Right atrium auricular region (tissue), 2 donors: Measurements from ENCODE around the gene EFCAB7. TPM values are rescaled to one million over a fixed set of nuclear protein-coding genes. Genes with fewer than 3 reads are reported as not detected.
"Not testable (repeated sequence)": the region's sequence is repeated elsewhere in the genome, so short reads cannot be mapped to it uniquely, and the experiment has no call there.

ENCODE experiments used
- DNase-seq: peaks from one replicate; pipeline ENCODE4 v3.0.0-alpha.2; 2019; ENCODE audit warnings: low spot score
- H3K27ac ChIP-seq, 2 donors: fragments of 200-600 bp; sonication (generic); 1 replicate in 1 of 2; 2 replicates in 1 of 2; pipeline ENCODE4 v1.5.1; 2016 to 2019
- H3K27me3 ChIP-seq, 2 donors: fragments of 200-600 bp; sonication (generic); one replicate each; pipeline versions ENCODE4 v1.5.1 to v1.6.0; 2017 to 2019
- H3K36me3 ChIP-seq: fragments of 200-600 bp; sonication (generic); one replicate; pipeline ENCODE4 v1.5.1; 2016
- H3K4me1 ChIP-seq, 2 donors: fragments of 200-600 bp; sonication (generic); one replicate each; pipeline versions ENCODE4 v1.5.1 to v1.6.0; 2017 to 2019
- H3K4me3 ChIP-seq, 2 donors: fragments of 200-600 bp; sonication (generic); 1 replicate in 1 of 2; 2 replicates in 1 of 2; pipeline ENCODE4 v1.5.1; 2017 to 2019; ENCODE audit warnings: mild to moderate bottlenecking in 1 of 2, moderate library complexity in 1 of 2
- H3K9me3 ChIP-seq, 2 donors: fragments of 200-600 bp; sonication (generic); one replicate each; pipeline ENCODE4 v1.5.1; 2019
- total RNA-seq, 2 donors: library from RNA; depleted of rRNA; stranded (reverse); fragments of >200 nt; gene quantifications; one replicate each; pipeline ENCODE4 v1.1.0, GENCODE V29; 2016
- TF ChIP-seq, protein P1 (sequence below), 2 donors: fragments of 200-600 bp; sonication (generic); IDR thresholded peaks; one replicate each; pipeline ENCODE4 v1.5.1; 2019; ENCODE audit warnings: antibody characterized with exemption in 2 of 2

EFCAB7 gene
- total RNA-seq, 2 donors from 2014 or later: 5.6 to 6.7 TPM

DNA sequence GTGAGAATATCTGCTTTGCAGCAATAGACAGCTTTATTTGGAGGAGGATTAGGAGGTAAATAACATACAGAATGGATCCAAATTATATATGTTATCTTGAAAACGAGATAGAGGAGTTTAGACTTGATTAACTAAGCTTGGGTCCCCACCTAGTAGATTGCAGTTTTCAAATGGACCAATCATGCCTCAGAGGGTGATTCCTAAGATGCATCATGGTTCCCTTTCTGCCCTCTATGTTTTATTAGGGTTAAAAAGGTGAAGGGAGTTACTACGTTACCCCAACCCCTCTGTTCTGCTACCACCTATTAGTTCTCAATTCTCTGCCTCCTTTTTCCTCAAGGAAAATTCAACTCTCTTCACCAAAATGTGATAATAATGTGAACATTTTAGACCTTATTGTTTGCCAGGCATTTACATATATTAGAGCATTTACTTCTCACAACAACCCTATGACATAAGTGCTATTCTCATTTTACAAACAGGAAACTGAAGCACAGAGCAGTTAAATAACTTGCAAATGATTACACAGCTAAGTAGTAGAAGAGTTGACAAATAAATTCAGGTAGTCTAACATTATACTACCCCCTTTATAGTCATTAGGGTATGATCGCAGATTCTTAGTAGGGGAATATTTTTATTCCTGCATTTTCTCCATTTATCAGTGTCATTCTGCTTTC, 46.5 kb downstream of the EFCAB7 start:
- Histone ChIP-seq H3K27me3 (no peaks in the 10 kb centered on the region), H3K9me3 (no peaks in the 10 kb centered on the region), H3K36me3 (peaks cover 4% of the 10 kb centered on the region), H3K27ac (no peak overlapping the region), H3K4me3 (no peak overlapping the region), H3K4me1 (no peaks in the 10 kb centered on the region)
- TF ChIP-seq, protein P1, sequence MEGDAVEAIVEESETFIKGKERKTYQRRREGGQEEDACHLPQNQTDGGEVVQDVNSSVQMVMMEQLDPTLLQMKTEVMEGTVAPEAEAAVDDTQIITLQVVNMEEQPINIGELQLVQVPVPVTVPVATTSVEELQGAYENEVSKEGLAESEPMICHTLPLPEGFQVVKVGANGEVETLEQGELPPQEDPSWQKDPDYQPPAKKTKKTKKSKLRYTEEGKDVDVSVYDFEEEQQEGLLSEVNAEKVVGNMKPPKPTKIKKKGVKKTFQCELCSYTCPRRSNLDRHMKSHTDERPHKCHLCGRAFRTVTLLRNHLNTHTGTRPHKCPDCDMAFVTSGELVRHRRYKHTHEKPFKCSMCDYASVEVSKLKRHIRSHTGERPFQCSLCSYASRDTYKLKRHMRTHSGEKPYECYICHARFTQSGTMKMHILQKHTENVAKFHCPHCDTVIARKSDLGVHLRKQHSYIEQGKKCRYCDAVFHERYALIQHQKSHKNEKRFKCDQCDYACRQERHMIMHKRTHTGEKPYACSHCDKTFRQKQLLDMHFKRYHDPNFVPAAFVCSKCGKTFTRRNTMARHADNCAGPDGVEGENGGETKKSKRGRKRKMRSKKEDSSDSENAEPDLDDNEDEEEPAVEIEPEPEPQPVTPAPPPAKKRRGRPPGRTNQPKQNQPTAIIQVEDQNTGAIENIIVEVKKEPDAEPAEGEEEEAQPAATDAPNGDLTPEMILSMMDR (IDR thresholded peaks at IDR 0.05): no peak
- DNase-seq: no peak

DNA sequence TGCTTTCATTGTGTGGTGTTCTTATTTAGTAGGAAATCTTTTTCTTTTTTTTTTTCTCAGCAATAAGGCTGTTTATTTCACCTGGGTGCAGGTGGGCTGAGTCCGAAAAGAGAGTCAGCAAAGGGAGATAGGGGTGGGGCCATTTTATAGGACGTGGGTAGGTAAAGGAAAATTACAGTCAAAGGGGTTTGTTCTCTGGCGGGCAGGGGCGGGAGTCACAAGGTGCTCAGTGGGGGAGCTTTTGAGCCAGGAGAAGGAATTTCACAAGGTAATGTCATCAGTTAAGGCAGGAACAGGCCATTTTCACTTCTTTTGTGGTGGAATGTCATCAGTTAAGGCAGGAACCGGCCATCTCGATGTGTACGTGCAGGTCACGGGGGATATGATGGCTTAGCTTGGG, 49.4 kb downstream of the EFCAB7 start:
- not testable (repeated sequence) for H3K4me3 ChIP-seq, DNase-seq

DNA sequence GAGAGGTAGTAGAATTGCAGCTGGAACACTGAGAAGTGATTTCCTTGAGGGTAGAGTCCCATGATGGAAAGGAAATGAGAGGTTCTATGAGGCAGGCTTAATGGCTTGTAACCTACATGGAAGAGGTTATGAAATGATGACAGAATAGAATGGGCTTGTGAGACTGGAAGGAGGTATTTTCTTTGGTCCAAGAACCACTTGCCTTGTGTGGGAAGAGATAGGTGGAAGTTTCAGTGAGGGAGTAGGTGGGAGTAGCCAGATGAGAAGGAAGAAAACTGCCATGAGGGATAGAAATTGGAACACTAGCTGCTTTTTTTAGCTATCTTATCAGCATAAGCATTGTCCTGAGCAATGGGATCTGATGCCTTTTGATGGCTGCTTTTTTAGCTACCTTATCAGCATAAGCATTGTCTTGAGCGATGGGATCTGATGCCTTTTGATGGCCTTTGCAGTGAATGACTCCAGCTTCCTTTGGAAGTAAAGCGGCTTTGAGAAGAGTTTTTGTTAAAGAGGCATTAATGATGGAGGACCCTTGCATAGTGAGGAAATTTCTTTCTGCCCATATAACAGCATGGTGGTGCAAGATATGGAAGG, 51.0 kb downstream of the EFCAB7 start:
- H3K4me3 ChIP-seq, H3K4me1 ChIP-seq, H3K27ac ChIP-seq, H3K36me3 ChIP-seq, H3K9me3 ChIP-seq, H3K27me3 ChIP-seq, DNase-seq: not testable (repeated sequence)

More for the DNA sequence above, 49.4 kb downstream of the EFCAB7 start:
- not testable (repeated sequence) for H3K9me3 ChIP-seq, H3K4me1 ChIP-seq, H3K27ac ChIP-seq, H3K36me3 ChIP-seq, H3K27me3 ChIP-seq

DNA sequence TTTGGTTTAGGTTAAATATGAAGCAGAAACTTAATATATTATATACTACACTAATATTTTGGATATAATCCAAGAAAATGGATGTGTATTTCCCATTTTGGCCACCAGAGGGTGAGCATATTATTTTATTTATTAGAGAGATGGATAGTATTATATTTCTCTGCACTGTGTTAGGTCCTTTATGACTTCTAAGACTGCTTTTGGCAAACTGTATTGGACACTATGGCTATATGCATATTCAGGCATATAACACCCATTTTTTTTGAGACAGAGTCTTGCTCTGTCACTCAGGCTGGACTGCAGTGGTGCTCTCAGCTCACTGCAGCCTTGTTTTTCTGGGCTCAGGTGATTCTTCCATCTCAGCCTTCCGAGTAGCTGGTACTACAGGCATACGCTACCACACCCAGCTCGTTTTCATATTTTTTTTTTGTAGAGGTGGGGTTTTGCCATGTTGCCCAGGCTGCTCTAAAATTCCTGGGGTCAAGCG, 52.1 kb downstream of the EFCAB7 start:
- DNase-seq: no peak
- no peak overlapping the region for H3K27ac ChIP-seq
- H3K4me1 ChIP-seq: no peaks in the 10 kb centered on the region
- H3K9me3 ChIP-seq: no peaks in the 10 kb centered on the region
- no peak overlapping the region for H3K4me3 ChIP-seq
- H3K27me3 ChIP-seq: no peaks in the 10 kb centered on the region
- no peaks in the 10 kb centered on the region for H3K36me3 ChIP-seq
- TF ChIP-seq, protein P1 (IDR thresholded peaks at IDR 0.05): peak; percentile 80 to 86

DNA sequence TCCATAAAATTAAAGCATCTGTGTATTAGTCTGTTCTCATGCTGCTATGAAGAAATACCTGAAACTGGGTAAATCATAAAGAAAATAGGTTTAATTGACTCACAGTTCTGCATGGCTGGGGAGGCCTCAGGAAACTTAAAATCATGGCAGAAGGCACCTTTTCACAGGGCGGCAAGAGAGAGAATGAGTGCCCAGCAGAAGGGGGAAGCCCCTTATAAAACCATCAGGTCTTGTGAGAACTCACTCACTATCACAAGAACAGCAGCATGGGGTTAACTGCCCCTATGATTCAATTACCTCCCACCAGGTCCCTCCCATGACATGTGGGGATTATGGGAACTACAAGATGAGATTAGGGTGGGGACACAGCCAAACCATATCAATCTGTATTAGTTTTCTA, 63.0 kb downstream of the EFCAB7 start:
- H3K4me1 ChIP-seq, H3K27me3 ChIP-seq, H3K9me3 ChIP-seq, H3K36me3 ChIP-seq, H3K27ac ChIP-seq, H3K4me3 ChIP-seq, DNase-seq: not testable (repeated sequence)

DNA sequence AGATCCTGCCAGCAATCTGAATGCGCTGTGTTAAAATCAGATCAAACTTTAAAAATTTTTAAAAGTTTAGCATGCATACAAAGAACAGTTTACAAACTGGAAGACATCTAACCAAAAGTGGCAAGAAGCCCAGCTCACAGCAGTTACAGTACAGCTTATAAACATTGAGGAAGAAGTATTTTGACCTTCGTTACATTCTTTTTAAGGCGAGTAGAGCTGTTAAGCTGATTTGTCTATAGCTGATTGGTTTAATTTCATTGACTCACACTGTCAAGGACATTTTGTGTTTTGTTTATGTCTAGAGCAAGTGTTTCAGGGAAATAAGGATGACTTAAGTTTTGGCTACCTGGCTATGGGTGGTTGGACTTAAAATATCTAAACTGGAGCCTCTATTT, 66.8 kb downstream of the EFCAB7 start:
- no peaks in the 10 kb centered on the region for H3K9me3 ChIP-seq
- H3K4me3 ChIP-seq: no peak overlapping the region
- H3K27ac ChIP-seq: no peak overlapping the region
- no peaks in the 10 kb centered on the region for H3K27me3 ChIP-seq
- TF ChIP-seq, protein P1 (IDR thresholded peaks at IDR 0.05): no peak
- no peaks in the 10 kb centered on the region for H3K36me3 ChIP-seq
- DNase-seq: no peak
- peaks cover 0 to 11% of the 10 kb centered on the region in 2 donors for H3K4me1 ChIP-seq

DNA sequence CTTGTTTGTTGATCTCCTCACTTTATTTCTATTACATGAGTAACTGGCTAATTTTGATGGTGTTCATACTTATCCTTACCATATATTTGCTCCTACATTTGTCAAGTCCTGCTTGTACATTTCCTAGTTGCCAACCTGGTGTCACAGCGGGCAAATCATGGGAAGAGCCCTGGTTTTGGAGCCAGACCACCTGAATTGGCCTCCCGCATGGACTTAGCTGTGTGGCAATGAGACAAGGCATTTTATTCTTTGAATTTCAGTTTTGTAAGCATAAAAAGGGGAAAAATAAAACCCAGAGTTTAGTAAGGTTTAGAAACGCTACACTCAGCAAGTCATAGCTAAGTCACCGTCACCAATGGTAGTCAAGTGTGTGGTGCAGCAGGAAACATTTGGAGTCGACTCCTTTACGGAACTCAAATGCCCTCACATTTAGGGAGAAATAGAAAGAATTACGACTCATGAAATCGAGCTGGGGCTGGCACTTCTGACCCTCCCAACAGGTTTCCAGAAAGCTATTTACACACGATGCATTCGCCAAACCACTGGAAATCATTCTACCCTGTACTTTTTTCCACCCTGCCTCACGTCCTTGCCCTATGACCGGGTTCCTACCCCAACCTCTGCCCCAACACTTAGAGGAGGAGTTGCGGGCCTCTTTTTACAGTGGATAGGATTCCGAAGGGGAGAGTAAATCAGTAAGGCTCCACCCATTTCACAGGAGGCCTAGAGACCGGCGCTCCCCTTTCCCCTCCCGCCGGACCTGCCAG, 69.4 kb downstream of the EFCAB7 start:
- Histone ChIP-seq H3K27me3 (no peaks in the 10 kb centered on the region), H3K9me3 (no peaks in the 10 kb centered on the region), H3K27ac (peak overlapping the region; percentile 95 to 96), H3K4me3 (peak overlapping the region; percentile 70 to 82), H3K36me3 (no peaks in the 10 kb centered on the region), H3K4me1 (peaks cover 0 to 11% of the 10 kb centered on the region in 2 donors)
- TF ChIP-seq, protein P1 (IDR thresholded peaks at IDR 0.05): no peak
- DNase-seq: no peak
